ENCODE data around the gene SDSL.

SDSL gene

DNA sequence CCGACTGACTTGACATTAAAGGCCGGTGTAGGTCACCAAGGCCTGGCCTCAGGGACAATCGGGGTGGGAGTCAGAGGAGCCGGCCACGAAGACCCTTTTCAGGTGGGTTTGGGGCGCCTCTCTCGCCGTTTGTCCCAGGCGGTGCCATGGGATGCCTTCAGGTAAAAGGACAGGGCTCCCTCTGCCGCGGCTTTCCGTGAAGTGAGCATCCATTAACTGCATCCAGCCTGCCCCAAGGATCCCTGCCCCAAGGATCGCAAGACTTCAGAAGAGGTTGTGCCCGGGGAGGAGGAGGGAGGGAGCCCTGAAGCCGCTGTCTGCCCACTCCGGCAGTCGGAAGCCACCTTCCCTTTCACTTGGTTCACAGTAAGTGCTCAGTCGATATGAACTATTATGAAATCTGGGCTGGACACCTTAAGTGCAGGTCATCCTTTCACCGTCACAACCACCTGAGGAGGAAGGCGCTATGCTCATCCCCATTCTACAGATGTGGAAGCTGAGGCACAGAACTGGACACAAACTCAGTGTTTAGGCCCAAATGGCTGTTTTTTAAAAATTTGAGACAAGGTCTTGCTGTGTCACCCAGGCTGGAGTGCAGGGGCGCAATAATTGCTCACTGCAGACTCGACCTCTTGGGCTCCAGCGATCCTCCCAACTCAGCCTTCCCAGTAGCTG, 19.5 kb upstream of the SDSL start:
- TF ChIP-seq, protein P1, sequence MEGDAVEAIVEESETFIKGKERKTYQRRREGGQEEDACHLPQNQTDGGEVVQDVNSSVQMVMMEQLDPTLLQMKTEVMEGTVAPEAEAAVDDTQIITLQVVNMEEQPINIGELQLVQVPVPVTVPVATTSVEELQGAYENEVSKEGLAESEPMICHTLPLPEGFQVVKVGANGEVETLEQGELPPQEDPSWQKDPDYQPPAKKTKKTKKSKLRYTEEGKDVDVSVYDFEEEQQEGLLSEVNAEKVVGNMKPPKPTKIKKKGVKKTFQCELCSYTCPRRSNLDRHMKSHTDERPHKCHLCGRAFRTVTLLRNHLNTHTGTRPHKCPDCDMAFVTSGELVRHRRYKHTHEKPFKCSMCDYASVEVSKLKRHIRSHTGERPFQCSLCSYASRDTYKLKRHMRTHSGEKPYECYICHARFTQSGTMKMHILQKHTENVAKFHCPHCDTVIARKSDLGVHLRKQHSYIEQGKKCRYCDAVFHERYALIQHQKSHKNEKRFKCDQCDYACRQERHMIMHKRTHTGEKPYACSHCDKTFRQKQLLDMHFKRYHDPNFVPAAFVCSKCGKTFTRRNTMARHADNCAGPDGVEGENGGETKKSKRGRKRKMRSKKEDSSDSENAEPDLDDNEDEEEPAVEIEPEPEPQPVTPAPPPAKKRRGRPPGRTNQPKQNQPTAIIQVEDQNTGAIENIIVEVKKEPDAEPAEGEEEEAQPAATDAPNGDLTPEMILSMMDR (IDR thresholded peaks at IDR 0.05; ENCODE audit: low read depth, low read length): no peak
- H3K4me3 ChIP-seq (ENCODE audit: low read depth, low read length): no peak overlapping the region

DNA sequence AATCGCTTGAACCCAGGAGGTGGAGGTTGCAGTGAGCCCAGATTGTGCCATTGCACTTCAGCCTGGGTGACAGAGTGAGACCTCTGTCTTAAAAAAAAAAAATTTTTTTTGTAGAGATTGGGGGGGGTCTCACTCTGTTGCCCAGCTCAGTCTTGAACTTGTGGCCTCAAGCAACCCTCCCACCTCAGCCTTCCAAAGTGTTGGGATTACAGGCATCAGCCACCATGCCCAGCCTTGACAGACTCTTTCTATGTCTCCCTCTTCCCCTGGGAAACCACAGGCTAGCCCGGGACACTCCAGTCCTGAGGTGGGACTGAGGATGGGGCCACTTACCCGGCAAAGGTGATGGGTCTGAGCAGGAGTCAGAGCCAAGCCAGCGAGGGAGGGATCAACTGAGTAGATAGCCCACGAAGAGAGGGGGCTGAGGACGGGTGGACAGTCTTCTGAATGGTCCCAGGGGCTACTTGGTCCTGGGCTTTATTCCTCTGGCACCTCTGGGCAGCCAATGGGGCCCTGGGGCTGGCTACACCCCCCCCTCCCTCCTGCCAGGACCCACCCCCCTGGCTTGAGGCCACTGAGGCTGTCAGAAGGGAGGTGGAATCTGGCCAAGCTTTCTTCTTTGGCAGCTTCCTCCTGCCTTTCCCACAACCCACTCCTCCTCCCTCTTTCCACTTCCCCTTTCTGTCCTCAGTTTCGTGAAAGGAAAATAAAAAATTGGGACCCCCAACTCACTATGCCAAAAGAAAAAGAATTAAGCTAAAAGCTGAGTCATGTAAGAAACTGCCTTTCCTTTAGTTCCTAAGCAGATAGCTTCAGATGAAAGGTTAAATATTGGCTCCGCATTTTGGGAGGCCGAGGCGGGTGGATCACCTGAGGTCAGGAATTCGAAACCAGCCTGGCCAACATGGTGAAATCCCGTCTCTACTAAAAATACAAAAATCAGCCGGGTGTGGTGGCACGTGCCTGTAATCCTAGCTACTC, 18.5 kb upstream of the SDSL start, which contains the start of gene SDS:
SDS (minus strand) TSS at position 453 of the 981 bp plus-strand sequence. CDS start 4,179 bp downstream, outside the sequence.
- H3K4me3 ChIP-seq (ENCODE audit: low read depth, low read length): no peak within 1 kb of the TSS
- TF ChIP-seq, protein P1 (IDR thresholded peaks at IDR 0.05; ENCODE audit: low read depth, low read length): no peak

DNA sequence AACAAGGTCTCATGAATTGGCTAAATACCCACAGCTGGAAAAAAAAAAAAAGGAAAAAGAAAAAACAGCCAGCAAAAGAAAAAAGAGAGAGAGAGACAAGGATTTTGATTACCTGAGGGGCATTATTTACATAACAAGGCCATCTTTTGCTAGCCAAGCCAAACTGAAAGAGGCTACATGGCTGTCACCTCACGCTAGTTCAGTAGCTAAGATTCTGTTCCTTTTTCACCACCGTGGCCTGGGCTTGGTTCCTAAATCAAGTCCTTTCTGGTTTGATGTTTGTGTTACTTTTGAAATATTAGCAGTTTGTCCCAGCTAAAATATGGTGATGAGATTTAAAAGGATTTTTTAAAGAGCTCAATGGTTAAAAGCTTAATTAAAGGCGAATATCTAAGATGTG, 16.5 kb upstream of the SDSL start:
- no peak overlapping the region for H3K4me3 ChIP-seq (ENCODE audit: low read depth, low read length)
- TF ChIP-seq, protein P1 (IDR thresholded peaks at IDR 0.05; ENCODE audit: low read depth, low read length): no peak

DNA sequence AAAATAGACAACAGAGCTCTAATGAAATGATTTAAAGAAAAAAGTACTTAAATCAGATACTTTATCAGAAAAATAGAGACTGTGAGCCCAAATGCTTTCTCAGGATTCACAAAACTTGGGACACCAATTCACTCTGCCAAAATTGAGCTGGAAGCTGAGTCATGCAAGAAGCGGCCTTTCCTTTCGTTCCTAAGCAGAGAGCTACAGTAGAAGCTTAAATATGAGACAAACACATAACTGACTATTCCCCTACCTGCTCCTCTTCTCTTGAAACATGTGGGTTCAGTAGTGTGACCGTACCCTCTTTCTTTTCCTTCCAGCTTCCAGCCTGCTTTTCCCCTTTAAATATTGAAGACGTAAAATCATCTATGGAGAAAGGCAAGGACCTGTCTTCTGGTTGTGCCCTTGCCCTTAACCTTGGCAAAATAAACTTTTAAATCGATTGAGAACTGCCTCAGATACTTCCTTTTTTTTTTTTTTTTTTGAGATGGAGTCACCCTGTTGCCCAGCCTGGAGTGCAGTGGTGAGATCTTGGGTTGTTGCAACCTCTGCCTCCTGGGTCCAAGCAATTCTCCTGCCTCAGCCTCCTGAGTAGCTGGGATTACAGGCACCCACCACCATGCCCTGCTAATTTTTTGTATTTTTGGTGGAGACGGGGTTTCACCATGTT, 14.1 kb upstream of the SDSL start:
- H3K4me3 ChIP-seq (ENCODE audit: low read depth, low read length): no peak overlapping the region
- TF ChIP-seq, protein P1 (IDR thresholded peaks at IDR 0.05; ENCODE audit: low read depth, low read length): no peak

DNA sequence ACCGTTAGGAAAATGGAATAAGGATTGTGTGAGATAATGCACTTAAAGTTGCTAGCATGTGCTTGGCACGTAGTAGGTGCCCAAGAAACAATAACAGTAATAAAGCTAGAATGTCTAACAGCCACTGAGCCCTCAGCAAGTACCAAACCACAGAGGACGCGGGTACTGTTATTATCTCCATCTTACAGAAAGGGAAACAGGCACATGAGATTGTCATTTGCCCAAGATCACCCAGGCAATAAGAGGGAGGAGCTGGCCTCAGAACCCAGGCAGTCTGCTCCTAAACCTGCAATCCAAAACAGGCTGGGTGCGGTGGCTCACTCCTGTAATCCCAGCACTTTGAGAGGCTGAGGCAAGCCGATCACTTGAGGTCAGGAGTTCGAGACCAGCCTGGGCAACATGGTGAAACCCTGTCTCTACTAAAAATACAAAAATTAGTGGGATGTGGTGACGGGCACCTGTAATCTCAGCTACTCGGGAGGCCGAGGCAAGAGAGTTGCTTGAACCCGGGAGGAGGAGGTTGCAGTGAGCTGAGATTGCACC, 13.4 kb upstream of the SDSL start:
- H3K4me3 ChIP-seq (ENCODE audit: low read depth, low read length): no peak overlapping the region
- TF ChIP-seq, protein P1 (IDR thresholded peaks at IDR 0.05; ENCODE audit: low read depth, low read length): no peak

DNA sequence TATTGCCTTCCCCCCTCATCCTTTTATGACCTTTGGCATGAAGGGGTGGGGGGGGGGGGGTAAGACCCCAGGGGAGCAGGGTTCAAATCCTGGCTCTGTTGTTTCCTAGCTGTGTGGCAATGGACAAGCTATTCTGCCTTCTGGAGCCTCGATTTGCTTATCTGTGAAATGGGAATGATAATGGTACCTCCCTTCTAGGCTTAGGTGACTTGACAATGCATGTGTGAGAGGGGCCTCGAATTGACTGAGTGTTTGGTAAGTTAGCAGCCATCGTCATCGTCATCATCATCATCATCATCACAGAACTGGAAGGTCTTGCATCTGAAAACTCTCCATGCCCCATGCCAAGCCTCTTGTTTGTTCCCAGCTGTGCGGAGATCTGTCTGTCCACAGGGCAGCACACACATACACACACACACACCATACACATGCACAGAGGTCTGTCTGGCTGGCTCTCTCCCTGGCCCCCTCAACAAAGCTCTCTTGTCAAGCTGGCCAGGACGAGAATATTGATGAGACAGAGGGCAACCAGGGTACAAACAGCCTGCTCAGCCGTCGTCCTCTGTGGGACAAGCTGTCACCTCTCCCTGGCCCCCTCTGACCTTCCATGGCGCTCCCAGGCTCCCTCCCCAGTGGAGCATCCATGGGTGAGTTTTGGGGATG, 12.6 kb upstream of the SDSL start:
- no peak overlapping the region for H3K4me3 ChIP-seq (ENCODE audit: low read depth, low read length)
- TF ChIP-seq, protein P1 (IDR thresholded peaks at IDR 0.05; ENCODE audit: low read depth, low read length): no peak
